ENCODE data around the gene RAD23B. TPM values are rescaled to one million over a fixed set of nuclear protein-coding genes. Genes with fewer than 3 reads are reported as not detected.
A peak's percentile ranks its signal among the peaks of the same experiment; 100 is the strongest.
"Not testable (repeated sequence)": the region's sequence is repeated elsewhere in the genome, so short reads cannot be mapped to it uniquely, and the experiment has no call there.

The RAD23B gene
- total RNA-seq, 1 donor from 2014 or later, result 91.8 TPM

GRCh38 chr9:107284636-107285035 is 1.6 kb downstream of the RAD23B start:
- no peak for ATAC-seq (ENCODE audit: poor library complexity)
- DNase-seq, result no peak
- intact Hi-C loops (cut with DNase I), result no loop called here

DNA sequence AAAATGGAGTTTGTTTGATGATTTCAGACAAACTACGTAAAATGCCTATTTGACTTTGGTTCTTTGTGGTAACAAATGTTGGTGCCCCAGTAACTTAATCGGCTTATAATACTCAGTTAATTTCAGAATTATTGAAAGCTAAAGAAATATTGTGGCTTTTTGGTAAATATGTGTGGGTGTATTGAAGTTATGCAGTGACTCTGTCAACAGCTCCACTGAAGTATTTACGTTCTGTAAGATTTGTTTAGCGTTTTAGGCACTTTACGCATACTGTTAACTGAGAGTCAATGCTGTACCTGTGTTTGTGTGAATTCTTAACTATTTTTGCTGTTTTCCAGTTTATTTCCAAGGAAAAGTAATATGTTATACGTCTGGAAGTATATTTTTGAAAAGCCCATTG is 2.2 kb downstream of the RAD23B start:
- ATAC-seq (ENCODE audit: poor library complexity), result no peak
- DNase-seq, result no peak
- intact Hi-C loops (cut with DNase I), result no loop called here

GRCh38 chr9:107286057-107286456 is 3.0 kb downstream of the RAD23B start:
- intact Hi-C loops (cut with DNase I), result no loop called here
- no peak for ATAC-seq (ENCODE audit: poor library complexity)
- no peak for DNase-seq

- intact Hi-C loops (cut with DNase I), result no loop called here
- ATAC-seq (ENCODE audit: poor library complexity) (no peak), DNase-seq (no peak)
Observed at GRCh38 chr9:107288701-107289100, 5.6 kb downstream of the RAD23B start.

DNA sequence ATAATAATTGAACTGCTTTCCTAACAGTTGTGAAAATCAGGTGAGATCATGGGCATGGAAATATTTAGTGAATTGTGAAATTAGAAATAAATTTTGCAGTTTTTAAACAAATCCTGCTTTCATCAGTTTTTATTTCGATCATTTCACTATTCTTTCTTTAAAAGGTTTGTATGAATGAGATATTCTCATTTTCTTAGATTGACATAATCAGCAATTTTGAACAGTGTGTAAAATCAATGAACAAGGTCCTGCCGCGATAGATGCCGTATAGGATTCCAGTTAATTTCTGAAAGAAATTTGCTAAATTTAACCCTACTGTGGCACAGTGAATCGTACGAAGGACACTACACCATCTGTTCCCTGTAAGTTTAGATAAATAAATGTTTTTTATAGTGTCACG is 7.5 kb downstream of the RAD23B start:
- no peak for ATAC-seq (ENCODE audit: poor library complexity)
- intact Hi-C loops (cut with DNase I), result no loop called here

DNA sequence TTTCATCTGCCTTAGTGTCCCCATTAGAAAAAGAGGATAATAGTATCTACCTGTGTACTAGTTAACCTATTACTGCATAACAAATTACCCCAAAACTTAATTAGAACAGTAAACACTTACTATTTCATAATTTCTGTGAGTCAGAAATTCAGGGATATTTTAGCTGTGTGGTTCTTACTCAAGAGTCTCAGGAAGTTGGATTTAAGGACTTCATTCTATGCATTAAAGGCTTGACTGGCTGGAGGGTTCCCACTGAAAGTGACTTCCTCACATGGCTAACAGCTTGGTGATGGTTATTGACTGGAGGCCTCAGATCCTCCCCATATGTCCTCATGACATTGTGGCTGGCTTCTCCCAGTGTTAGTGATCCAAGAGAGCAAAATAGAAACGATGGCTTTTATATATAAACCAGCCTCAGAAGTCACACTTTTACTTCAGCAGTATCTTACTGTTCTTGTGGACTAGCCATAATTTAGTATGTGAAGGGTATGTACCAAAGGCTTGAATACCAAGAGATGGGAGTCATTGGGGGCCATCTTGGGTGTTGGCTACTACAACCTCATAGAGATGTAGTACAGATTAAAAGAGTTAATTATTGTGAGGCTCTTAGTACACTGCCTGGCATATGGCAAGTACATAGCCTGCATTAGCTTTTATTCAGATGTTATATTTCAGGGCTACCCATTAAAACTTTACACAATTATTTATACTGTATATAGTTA is 9.9 kb downstream of the RAD23B start:
- no peak for DNase-seq
- intact Hi-C loops (cut with DNase I), result no loop called here
- no peak for ATAC-seq (ENCODE audit: poor library complexity)

More for the DNA sequence above, 7.5 kb downstream of the RAD23B start:
- DNase-seq, result no peak

DNA sequence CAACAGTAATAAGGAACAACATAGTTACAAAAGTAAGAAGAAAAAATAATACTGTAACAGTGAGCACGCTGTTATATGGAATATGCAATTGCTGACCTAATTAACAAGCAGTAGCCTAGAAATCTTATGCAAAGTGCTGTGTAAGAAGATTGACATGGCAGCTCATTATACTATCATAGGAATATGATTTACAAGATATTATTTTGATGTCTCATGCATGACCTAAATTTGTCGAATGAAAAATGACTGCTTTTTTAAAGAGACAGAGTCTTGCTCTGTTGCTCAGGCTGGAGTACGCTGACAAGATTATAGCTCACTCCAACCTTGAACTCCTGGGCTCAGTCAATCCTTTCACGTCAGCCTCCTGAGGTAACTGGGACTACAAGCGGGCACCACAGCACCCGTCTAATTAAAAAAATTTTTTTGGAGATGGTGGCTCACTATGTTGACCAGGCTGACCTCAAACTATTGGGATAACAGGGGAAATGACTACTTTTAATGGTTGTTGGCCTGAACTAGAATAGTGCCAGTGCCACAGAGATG is 10.5 kb downstream of the RAD23B start:
- intact Hi-C loops (cut with DNase I), result no loop called here
- DNase-seq (no peak), ATAC-seq (ENCODE audit: poor library complexity) (no peak)

- intact Hi-C loops (cut with DNase I), result no loop called here
- DNase-seq (no peak), ATAC-seq (ENCODE audit: poor library complexity) (no peak)
Observed at GRCh38 chr9:107294756-107295155, 11.7 kb downstream of the RAD23B start.

DNA sequence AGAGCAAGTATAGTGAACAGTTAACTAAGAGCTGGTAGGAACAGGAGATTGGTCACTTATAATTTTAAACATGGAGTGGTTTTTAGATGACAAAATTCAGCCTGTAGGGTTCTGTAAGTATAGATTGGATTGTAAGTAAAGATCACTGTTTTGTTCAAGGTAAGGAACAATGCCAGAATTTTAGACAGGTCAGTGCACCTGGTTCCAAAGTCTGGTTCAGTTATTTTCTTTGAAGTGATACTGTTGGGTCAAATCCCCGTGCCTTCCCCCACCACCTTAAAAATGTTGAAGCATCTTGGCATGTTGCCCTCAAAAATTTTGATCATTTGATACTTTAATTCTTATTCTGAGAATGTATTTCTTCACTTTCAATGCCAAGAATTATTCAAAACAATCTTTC is 12.9 kb downstream of the RAD23B start:
- DNase-seq (no peak), ATAC-seq (ENCODE audit: poor library complexity) (no peak)
- intact Hi-C loops (cut with DNase I), result no loop called here

DNA sequence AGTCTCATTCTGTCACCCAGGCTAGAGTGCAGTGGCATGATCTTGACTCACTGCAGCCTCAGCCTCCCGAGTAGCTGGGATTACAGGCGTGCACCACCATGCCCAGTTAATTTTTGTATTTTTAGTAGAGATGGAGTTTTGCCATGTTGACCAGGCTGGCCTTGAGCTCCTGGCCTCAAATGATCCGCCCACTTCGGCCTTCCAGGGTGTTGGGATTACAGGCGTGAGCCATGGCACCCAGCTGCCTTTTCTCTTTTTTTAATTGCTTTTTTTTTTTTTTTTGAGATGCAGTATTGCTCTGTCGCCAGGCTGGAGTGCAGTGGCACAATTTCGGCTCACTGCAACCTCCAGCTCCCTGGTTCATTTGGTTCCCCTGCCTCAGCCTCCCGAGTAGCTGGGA is 13.5 kb downstream of the RAD23B start:
- intact Hi-C loops (cut with DNase I); ATAC-seq (ENCODE audit: poor library complexity); DNase-seq: not testable (repeated sequence)

- DNase-seq (no peak), ATAC-seq (ENCODE audit: poor library complexity) (no peak)
- intact Hi-C loops (cut with DNase I), result no loop called here
Observed at GRCh38 chr9:107299437-107299836, 16.4 kb downstream of the RAD23B start.

DNA sequence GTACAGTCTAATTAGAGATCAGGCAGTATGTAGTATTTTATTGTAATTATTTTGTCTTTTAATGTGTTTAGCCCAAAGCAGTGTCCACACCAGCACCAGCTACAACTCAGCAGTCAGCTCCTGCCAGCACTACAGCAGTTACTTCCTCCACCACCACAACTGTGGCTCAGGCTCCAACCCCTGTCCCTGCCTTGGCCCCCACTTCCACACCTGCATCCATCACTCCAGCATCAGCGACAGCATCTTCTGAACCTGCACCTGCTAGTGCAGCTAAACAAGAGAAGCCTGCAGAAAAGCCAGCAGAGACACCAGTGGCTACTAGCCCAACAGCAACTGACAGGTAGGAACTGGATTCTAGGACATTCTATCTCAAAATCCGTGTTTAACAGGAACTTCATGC is 23.2 kb downstream of the RAD23B start:
- ATAC-seq (ENCODE audit: poor library complexity) (no peak), DNase-seq (no peak)
- intact Hi-C loops (cut with DNase I), result no loop called here

- ATAC-seq (ENCODE audit: poor library complexity), result no peak
- intact Hi-C loops (cut with DNase I), result no loop called here
- DNase-seq, result no peak
Observed at GRCh38 chr9:107307331-107307730, 24.3 kb downstream of the RAD23B start.

GRCh38 chr9:107308461-107308860 is 25.4 kb downstream of the RAD23B start:
- ATAC-seq (ENCODE audit: poor library complexity) (no peak), DNase-seq (no peak)
- intact Hi-C loops (cut with DNase I), result no loop called here

DNA sequence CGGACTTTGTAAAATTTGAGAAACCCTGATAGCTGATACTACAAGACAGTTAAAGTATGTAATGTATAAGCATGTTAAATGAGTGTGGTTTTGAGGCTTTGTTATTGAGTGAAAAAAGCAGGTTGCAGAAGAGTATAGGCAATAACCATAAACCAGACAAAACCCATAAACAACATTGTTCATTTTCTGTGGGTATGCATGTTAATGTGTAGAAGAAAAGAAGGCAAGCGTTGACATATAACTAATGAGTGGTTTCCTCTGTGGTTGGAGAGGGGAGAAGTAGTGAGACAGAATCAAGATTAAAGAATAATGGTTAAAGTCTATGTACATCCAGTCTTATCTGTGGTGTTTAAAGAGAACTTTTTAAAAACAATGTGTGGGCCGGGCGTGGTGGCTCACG is 26.2 kb downstream of the RAD23B start:
- DNase-seq (no peak), ATAC-seq (ENCODE audit: poor library complexity) (no peak)
- intact Hi-C loops (cut with DNase I), result no loop called here

DNA sequence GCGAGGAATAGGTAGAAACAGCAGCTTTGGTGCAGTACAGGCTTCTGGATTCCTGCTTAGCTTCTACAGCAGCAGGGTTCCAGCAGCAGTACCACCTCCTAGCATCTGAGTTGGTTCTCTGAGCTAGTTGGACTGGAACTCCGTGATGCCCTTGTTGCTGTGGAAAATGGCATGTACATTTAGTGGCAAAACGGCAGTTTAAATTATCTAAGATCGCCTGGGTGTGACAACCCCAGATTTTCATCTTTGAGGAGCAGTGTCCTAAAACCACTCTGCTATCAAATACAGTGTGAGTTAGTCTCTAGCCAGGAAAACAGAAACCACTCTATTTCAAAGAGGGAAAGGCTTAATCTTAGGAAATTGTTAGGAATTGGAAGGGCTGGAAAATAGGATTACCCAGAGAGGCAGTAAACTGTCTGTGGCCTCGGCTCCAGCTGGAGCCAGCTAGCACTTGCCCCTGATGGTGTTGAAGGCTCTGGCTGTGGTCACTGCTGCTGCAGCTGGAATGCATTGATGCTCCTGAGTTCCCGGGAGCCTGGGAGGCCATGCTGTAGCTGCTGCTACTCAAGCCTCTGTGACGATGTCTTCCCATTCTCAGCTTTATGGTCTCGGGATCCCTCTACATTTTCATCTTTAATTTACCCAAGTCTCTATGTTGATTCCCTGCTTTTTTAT is 29.4 kb downstream of the RAD23B start:
- DNase-seq (peak; percentile 53), ATAC-seq (ENCODE audit: poor library complexity) (peak; percentile 72)
- intact Hi-C loops (cut with DNase I), result no loop called here

DNA sequence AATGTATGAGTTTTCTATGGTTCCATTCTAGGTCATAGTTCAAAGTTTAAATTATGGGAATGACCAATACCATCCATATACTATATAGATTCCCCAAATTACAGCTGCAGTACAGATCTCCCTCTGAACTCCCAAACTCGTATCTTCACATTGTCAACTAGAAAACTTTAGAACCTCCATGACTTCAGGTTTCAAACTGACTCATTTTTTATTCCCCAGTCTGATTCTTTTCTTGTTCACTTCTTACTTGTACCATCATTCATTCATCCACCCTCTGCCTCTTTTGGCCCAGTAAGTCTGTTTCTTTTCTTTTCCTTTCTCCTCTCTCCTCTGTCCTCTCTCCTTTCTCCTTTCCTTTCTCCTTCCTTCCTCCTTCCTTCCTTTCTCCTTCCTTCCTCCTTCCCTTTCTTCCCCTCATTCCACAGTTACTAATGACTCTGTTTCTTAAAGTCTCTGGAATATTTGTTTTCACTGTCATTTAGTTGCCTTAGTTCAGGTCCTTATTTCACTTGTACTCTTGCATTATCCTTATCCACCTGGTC is 30.5 kb downstream of the RAD23B start:
- no peak for DNase-seq
- no peak for ATAC-seq (ENCODE audit: poor library complexity)
- intact Hi-C loops (cut with DNase I), result no loop called here

DNA sequence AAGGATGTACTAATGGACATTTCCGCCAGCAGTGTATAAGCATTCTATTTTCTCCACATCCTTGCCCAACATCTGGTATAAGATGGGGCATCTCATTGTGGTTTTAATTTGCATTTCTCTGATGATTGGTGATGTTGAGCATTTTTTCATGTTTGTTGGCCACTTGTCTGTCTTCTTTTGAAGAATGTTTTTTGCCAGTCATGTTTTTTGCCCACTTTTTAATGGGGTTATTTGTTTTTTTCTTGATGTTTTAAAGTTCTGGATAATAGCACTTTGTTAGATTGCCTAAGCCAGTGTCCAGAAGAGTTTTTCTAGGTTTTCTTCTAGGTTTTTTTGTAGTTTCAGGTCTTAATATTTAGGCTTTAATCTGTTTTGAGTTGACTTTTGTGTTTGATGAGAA is 31.7 kb downstream of the RAD23B start:
- DNase-seq (no peak), ATAC-seq (ENCODE audit: poor library complexity) (no peak)
- intact Hi-C loops (cut with DNase I), result no loop called here

DNA sequence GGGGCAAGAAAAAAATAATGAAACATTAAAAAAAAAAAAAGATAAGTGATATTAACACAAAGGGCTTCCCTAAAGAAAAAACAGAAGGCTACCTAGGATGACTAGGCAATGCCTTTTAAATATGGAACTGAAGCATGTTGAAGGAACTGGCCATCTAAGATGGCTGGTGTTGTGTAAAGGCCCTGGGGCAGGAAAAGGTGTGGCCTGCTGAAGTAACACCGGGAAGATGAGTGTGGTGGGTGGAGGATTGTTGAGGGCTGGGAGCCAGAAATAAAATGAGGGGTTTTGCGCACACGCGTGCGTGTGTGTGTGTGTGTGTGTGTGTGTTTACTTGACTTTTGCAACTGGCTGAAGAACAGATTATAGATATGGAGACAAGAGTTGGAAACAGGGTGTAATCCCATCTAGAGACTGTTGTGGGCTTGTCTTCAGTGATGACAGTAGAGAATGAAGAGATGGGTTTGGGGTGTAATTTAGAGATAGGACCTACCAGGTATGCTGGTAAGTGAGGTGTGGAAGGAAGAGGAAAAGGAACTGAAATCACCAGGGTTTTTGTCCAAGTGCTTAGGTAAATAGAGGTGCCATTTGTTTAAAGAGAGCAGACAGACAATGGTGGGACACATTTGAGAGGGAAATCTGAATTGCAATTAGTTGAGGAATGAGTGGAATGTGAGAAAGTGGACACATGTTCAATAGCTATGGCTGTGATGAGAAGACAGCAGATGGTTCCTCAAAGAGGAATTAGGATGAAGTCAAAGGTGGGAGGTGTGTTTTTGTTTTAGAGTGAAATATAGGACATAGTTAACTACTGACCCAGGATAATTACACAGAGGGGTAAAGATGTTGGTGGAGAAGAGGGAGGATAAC is 33.9 kb downstream of the RAD23B start:
- intact Hi-C loops (cut with DNase I), result no loop called here
- DNase-seq (no peak), ATAC-seq (ENCODE audit: poor library complexity) (no peak)

All from Right ventricle myocardium superior (tissue), 1 donor.